ENCODE data around the gene HCAR1. TPM values are rescaled to one million over a fixed set of nuclear protein-coding genes. Genes with fewer than 3 reads are reported as not detected.
"Not testable (repeated sequence)": the region's sequence is repeated elsewhere in the genome, so short reads cannot be mapped to it uniquely, and the experiment has no call there.

Gene HCAR1
- polyA plus RNA-seq, 1 donor (not counting 4 experiments of a cell fraction or from before 2014, with no cell fraction given), result 0.07 TPM

DNA sequence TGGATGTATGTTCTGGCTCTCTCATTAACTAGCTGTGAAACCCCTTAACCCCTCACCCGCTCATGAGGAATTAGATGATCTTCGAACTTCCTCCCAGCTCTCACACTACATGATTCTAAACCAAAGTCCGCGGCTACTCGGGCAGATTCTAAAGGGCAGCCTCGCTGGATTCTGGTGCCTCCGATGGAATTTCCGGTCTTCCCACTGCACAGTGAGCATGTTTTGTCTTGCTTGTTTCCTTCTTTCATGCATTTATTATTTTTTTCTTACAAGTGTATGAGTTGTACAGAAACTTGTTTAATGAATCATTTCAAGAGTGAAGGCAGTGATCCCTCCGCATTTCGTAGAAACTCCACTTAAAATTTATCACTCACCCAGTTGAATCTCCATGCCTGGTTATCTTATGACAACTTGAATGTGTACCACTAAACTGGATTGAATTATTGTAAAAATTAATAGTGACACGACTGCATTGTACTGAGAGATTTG lies 9.5 kb downstream of the HCAR1 start:
- peak overlapping the region; percentile 98 for H3K27ac ChIP-seq (ENCODE audit: control insufficient read depth, insufficient read depth, low read length)

DNA sequence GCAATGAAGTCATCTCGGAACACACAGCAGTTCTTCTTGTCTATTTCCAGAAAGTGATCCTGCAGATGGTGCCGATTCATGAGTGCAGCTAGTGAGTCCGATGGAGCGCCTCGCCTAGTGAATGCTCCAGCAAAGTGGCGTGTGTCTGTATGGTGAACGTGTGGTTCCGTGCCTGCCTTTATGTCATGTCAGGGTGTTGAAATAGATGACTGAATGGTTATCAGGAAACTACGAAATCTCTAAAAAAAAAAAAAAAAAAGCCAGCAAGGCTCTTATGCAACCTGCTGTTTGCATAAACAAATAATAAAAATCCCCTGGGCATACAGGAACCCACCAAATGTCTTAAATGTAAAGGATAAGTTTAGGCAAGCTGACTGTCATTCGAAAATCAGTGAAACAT lies 14.0 kb downstream of the HCAR1 start, which contains the start of gene HCAR3:
Gene HCAR3, minus strand, starts transcription at position 154 of the 400 bp plus-strand sequence. Its CDS starts 74 bp downstream, at position 80.
- DNase-seq (ENCODE audit: low read depth, low spot score); H4K20me1 ChIP-seq (ENCODE audit: control insufficient read depth, extremely low read depth, insufficient read depth, low read length); H3K27me3 ChIP-seq (ENCODE audit: control insufficient read depth, extremely low read depth, insufficient read depth, low read length); H3K9me1 ChIP-seq (ENCODE audit: control insufficient read depth, extremely low read depth, insufficient read depth, low read length); H3K4me3 ChIP-seq (ENCODE audit: control insufficient read depth in 2 of 3, extremely low read depth in 1 of 3, insufficient read depth in 2 of 3, low read depth in 1 of 3, low read length in 3 of 3); H3K27ac ChIP-seq (ENCODE audit: control insufficient read depth, insufficient read depth, low read length); dilution Hi-C loops (cut with MboI; ENCODE audit: extremely low pct_ligation_motif_present, low sequenced_read_pairs); H3K9me3 ChIP-seq (ENCODE audit: control insufficient read depth, low read depth, low read length); H3K79me2 ChIP-seq (ENCODE audit: control insufficient read depth, insufficient read depth, low read length); H3K36me3 ChIP-seq (ENCODE audit: control insufficient read depth in 2 of 2, extremely low read depth in 1 of 2, insufficient read depth in 2 of 2, low read length in 2 of 2): not testable (repeated sequence)
- Histone ChIP-seq H3K4me1 (ENCODE audit: control insufficient read depth, extremely low read depth, insufficient read depth, low read length) (peaks cover 37% of the 10 kb centered on the region), H3K4me2 (ENCODE audit: control insufficient read depth, extremely low read depth, insufficient read depth, low read depth, low read length) (peak within 1 kb of the TSS; percentile 58), H2AFZ (ENCODE audit: control insufficient read depth, low read length) (peak within 1 kb of the TSS; percentile 56), H3K9ac (ENCODE audit: control insufficient read depth, extremely low read depth, insufficient read depth, low read length) (peak within 1 kb of the TSS; percentile 54)
- peak; percentile 76 for FAIRE-seq

More for the DNA sequence above, 9.5 kb downstream of the HCAR1 start:
- H3K27me3 ChIP-seq (ENCODE audit: control insufficient read depth, extremely low read depth, insufficient read depth, low read length), result no peaks in the 10 kb centered on the region
- peak overlapping the region in 2 of 3 experiments; percentile 54 to 57 for H3K4me3 ChIP-seq (ENCODE audit: control insufficient read depth in 2 of 3, extremely low read depth in 1 of 3, insufficient read depth in 2 of 3, low read depth in 1 of 3, low read length in 3 of 3)
- H4K20me1 ChIP-seq (ENCODE audit: control insufficient read depth, extremely low read depth, insufficient read depth, low read length), result no peaks in the 10 kb centered on the region
- H3K36me3 ChIP-seq (ENCODE audit: control insufficient read depth in 2 of 2, extremely low read depth in 1 of 2, insufficient read depth in 2 of 2, low read length in 2 of 2), result no peaks in the 10 kb centered on the region
- H3K9me3 ChIP-seq (ENCODE audit: control insufficient read depth, low read depth, low read length), result no peaks in the 10 kb centered on the region
- peak overlapping the region; percentile 75 for H3K4me2 ChIP-seq (ENCODE audit: control insufficient read depth, extremely low read depth, insufficient read depth, low read depth, low read length)
- peaks cover 43% of the 10 kb centered on the region for H3K4me1 ChIP-seq (ENCODE audit: control insufficient read depth, extremely low read depth, insufficient read depth, low read length)
- H3K9ac ChIP-seq (ENCODE audit: control insufficient read depth, extremely low read depth, insufficient read depth, low read length), result peak overlapping the region; percentile 81
- FAIRE-seq (peak; percentile 79), DNase-seq (ENCODE audit: low read depth, low spot score) (peak; percentile 67)
- H2AFZ ChIP-seq (ENCODE audit: control insufficient read depth, low read length), result peak overlapping the region; percentile 59
- dilution Hi-C loops (cut with MboI; ENCODE audit: extremely low pct_ligation_motif_present, low sequenced_read_pairs), result no loop called here
- no peaks in the 10 kb centered on the region for H3K79me2 ChIP-seq (ENCODE audit: control insufficient read depth, insufficient read depth, low read length)
- TF ChIP-seq EZH2 (IDR thresholded peaks at IDR 0.05; ENCODE audit: low read length), result no peak
- TF ChIP-seq CTCF (optimal IDR thresholded peaks at IDR 0.05 in 1 of 3, IDR thresholded peaks at IDR 0.05 in 1 of 3, conservative IDR thresholded peaks at IDR 0.05 in 1 of 3; ENCODE audit: extremely low read depth in 1 of 3, insufficient read depth in 2 of 3, low read length in 3 of 3), result no peak
- no peaks in the 10 kb centered on the region for H3K9me1 ChIP-seq (ENCODE audit: control insufficient read depth, extremely low read depth, insufficient read depth, low read length)

DNA sequence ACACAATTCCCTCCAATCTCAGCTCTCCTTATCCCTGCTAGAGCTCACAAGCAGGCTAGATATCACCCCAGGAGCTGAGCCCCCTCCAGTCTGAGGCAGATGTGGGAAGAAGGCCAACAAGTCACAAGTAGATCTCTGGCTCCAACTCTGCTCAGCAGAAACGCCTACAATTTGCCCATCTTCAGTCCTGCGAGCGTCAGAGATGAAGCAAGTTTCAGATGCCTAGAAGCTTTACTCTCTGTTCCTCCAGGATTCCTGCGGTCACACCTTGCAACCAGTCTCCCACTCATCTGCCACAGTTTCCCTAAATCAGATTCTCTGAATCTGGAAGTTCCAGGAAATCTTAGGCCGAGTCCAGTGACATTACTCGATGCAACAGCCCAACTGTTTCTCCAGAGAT lies 15.4 kb downstream of the HCAR1 start:
- DNase-seq (ENCODE audit: low read depth, low spot score); FAIRE-seq; H3K27me3 ChIP-seq (ENCODE audit: control insufficient read depth, extremely low read depth, insufficient read depth, low read length); H3K27ac ChIP-seq (ENCODE audit: control insufficient read depth, insufficient read depth, low read length); H3K9me1 ChIP-seq (ENCODE audit: control insufficient read depth, extremely low read depth, insufficient read depth, low read length); dilution Hi-C loops (cut with MboI; ENCODE audit: extremely low pct_ligation_motif_present, low sequenced_read_pairs); H3K36me3 ChIP-seq (ENCODE audit: control insufficient read depth in 2 of 2, extremely low read depth in 1 of 2, insufficient read depth in 2 of 2, low read length in 2 of 2); H3K9me3 ChIP-seq (ENCODE audit: control insufficient read depth, low read depth, low read length); H2AFZ ChIP-seq (ENCODE audit: control insufficient read depth, low read length); H4K20me1 ChIP-seq (ENCODE audit: control insufficient read depth, extremely low read depth, insufficient read depth, low read length); H3K4me3 ChIP-seq (ENCODE audit: control insufficient read depth in 2 of 3, extremely low read depth in 1 of 3, insufficient read depth in 2 of 3, low read depth in 1 of 3, low read length in 3 of 3); H3K79me2 ChIP-seq (ENCODE audit: control insufficient read depth, insufficient read depth, low read length): not testable (repeated sequence)
- Histone ChIP-seq H3K4me2 (ENCODE audit: control insufficient read depth, extremely low read depth, insufficient read depth, low read depth, low read length) (peak overlapping the region; percentile 32), H3K4me1 (ENCODE audit: control insufficient read depth, extremely low read depth, insufficient read depth, low read length) (peaks cover 30% of the 10 kb centered on the region), H3K9ac (ENCODE audit: control insufficient read depth, extremely low read depth, insufficient read depth, low read length) (peak overlapping the region; percentile 28)

- H2AFZ ChIP-seq (ENCODE audit: control insufficient read depth, low read length); H3K36me3 ChIP-seq (ENCODE audit: control insufficient read depth in 2 of 2, extremely low read depth in 1 of 2, insufficient read depth in 2 of 2, low read length in 2 of 2); H3K27me3 ChIP-seq (ENCODE audit: control insufficient read depth, extremely low read depth, insufficient read depth, low read length); DNase-seq (ENCODE audit: low read depth, low spot score); H3K9me1 ChIP-seq (ENCODE audit: control insufficient read depth, extremely low read depth, insufficient read depth, low read length); H3K9me3 ChIP-seq (ENCODE audit: control insufficient read depth, low read depth, low read length); dilution Hi-C loops (cut with MboI; ENCODE audit: extremely low pct_ligation_motif_present, low sequenced_read_pairs); H4K20me1 ChIP-seq (ENCODE audit: control insufficient read depth, extremely low read depth, insufficient read depth, low read length); H3K79me2 ChIP-seq (ENCODE audit: control insufficient read depth, insufficient read depth, low read length): not testable (repeated sequence)
- peak; percentile 99 for FAIRE-seq
- H3K27ac ChIP-seq (ENCODE audit: control insufficient read depth, insufficient read depth, low read length), result peak overlapping the region; percentile 77
- peak overlapping the region; percentile 75 for H3K4me2 ChIP-seq (ENCODE audit: control insufficient read depth, extremely low read depth, insufficient read depth, low read depth, low read length)
- H3K9ac ChIP-seq (ENCODE audit: control insufficient read depth, extremely low read depth, insufficient read depth, low read length), result peak overlapping the region; percentile 77
- H3K4me1 ChIP-seq (ENCODE audit: control insufficient read depth, extremely low read depth, insufficient read depth, low read length), result peaks cover 30% of the 10 kb centered on the region
- H3K4me3 ChIP-seq (ENCODE audit: control insufficient read depth in 2 of 3, extremely low read depth in 1 of 3, insufficient read depth in 2 of 3, low read depth in 1 of 3, low read length in 3 of 3), result peak overlapping the region in 1 of 3 experiments; percentile 54
Measured at GRCh38 chr12:122713491-122714188, 17.0 kb downstream of the HCAR1 start.
